ENCODE measurements around the gene RGS10. TPM values are rescaled to one million over a fixed set of nuclear protein-coding genes. Genes with fewer than 3 reads are reported as not detected.
"Not testable (repeated sequence)": the region's sequence is repeated elsewhere in the genome, so short reads cannot be mapped to it uniquely, and the experiment has no call there.

Gene RGS10
- total RNA-seq, 4 donors from 2014 or later, result 15.2 to 27.0 (median 23.0) TPM

DNA sequence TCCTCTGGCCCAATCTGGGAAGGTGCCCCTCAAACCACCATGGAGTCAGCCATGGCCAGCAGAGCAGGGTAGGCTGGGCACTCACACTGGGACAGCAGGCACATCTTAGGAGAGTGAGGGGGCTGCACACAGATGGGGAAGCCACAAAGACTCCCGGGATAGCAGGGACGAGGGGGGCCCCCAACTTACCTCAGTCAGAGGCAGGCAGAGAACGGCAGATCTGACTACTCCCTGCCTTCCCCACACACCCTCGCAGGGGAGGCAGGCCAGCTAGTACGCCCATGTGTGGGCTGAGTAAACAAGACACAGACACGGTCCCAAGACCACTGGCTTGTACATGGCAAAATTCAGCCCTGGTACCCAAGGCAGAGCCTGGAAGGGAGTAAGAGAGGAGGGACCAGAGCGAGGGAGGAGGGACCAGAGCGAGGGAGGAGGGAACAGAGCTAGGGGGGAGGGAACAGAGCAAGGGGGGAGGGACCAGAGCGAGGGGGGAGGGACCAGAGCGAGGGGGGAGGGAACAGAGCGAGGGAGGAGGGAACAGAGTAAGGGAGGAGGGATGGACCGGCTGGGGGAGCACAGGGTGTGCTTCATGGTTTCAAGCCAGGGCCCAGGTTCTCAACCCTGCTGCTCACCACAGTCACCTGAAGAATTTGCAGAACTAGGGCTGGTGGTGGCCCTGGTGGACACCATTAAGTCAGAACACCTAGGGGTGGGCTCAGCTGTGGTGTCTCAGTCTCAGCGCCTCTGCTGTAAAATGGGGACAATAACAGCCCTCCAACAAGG is 73.8 kb downstream of the RGS10 start:
- H3K27ac ChIP-seq, result no peak overlapping the region
- no peaks in the 10 kb centered on the region for H3K36me3 ChIP-seq
- no peaks in the 10 kb centered on the region for H3K9me3 ChIP-seq
- TF ChIP-seq POLR2AphosphoS5 (IDR thresholded peaks at IDR 0.05) (no peak), EP300 (IDR thresholded peaks at IDR 0.05) (no peak), POLR2A (IDR thresholded peaks at IDR 0.05) (no peak)
- TF ChIP-seq, protein P1, sequence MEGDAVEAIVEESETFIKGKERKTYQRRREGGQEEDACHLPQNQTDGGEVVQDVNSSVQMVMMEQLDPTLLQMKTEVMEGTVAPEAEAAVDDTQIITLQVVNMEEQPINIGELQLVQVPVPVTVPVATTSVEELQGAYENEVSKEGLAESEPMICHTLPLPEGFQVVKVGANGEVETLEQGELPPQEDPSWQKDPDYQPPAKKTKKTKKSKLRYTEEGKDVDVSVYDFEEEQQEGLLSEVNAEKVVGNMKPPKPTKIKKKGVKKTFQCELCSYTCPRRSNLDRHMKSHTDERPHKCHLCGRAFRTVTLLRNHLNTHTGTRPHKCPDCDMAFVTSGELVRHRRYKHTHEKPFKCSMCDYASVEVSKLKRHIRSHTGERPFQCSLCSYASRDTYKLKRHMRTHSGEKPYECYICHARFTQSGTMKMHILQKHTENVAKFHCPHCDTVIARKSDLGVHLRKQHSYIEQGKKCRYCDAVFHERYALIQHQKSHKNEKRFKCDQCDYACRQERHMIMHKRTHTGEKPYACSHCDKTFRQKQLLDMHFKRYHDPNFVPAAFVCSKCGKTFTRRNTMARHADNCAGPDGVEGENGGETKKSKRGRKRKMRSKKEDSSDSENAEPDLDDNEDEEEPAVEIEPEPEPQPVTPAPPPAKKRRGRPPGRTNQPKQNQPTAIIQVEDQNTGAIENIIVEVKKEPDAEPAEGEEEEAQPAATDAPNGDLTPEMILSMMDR (IDR thresholded peaks at IDR 0.05), result no peak
- peaks cover 7% of the 10 kb centered on the region for H3K4me1 ChIP-seq
- no peak for DNase-seq (ENCODE audit: low spot score in 2 of 2)
- 75% methylated on average over 13 of the region's 13 CpGs for WGBS
- H3K4me3 ChIP-seq, result no peak overlapping the region
- peaks cover 8% of the 10 kb centered on the region for H3K27me3 ChIP-seq

DNA sequence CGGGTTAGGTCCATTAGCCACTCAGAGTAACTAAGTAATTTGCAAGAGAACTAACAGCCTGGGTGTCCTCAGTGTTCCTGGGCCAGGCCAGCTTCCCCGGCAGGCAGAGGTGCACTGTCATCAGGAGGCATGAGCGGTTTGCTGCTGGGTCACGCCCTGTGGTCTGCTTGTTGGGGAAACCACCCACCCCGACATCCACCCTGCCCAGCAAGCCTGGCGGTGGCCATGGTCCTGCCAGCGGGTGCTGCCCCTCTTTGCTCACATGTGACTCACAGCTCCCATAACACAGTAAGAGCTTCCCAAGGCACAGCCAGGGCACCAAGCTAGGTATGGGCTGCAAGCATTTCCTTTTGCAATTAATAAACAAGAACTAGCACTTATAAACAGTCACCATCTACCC is 75.9 kb downstream of the RGS10 start:
- Histone ChIP-seq H3K9me3 (no peaks in the 10 kb centered on the region), H3K4me1 (peaks cover 7% of the 10 kb centered on the region), H3K4me3 (no peak overlapping the region), H3K27me3 (peaks cover 8% of the 10 kb centered on the region), H3K36me3 (no peaks in the 10 kb centered on the region), H3K27ac (no peak overlapping the region)
- TF ChIP-seq POLR2A (IDR thresholded peaks at IDR 0.05) (no peak), POLR2AphosphoS5 (IDR thresholded peaks at IDR 0.05) (no peak), EP300 (IDR thresholded peaks at IDR 0.05) (no peak)
- TF ChIP-seq, protein P1 (IDR thresholded peaks at IDR 0.05), result no peak
- WGBS, result 61% methylated on average over 7 of the region's 7 CpGs
- DNase-seq (ENCODE audit: low spot score in 2 of 2), result no peak

DNA sequence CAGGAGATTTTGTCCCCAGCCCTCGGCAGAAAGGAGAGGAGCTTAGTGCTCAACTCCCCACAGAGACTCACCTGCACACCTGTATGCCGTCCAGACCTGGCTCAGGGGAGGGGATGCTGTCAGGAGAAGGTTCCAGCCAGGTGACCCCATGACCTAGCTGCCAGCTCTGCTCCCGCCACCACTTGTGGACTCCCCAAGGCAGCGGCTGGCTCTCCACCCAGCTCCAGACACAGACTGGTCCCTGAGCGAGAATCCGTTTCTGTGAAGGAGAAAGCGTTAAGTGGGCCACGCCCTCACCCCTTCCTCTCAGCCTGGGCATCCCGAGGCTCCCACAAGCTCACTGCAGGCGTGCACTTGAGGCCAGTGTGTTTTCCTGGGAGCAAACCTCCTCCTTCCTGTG is 76.4 kb downstream of the RGS10 start:
- Histone ChIP-seq H3K9me3 (no peaks in the 10 kb centered on the region), H3K4me3 (no peak overlapping the region), H3K27ac (no peak overlapping the region), H3K27me3 (peaks cover 6% of the 10 kb centered on the region), H3K36me3 (no peaks in the 10 kb centered on the region), H3K4me1 (peaks cover 9% of the 10 kb centered on the region)
- 71% methylated on average over 10 of the region's 10 CpGs for WGBS
- TF ChIP-seq POLR2A (IDR thresholded peaks at IDR 0.05) (no peak), EP300 (IDR thresholded peaks at IDR 0.05) (no peak), POLR2AphosphoS5 (IDR thresholded peaks at IDR 0.05) (no peak)
- TF ChIP-seq, protein P1 (IDR thresholded peaks at IDR 0.05), result no peak
- DNase-seq (ENCODE audit: low spot score in 2 of 2), result no peak

DNA sequence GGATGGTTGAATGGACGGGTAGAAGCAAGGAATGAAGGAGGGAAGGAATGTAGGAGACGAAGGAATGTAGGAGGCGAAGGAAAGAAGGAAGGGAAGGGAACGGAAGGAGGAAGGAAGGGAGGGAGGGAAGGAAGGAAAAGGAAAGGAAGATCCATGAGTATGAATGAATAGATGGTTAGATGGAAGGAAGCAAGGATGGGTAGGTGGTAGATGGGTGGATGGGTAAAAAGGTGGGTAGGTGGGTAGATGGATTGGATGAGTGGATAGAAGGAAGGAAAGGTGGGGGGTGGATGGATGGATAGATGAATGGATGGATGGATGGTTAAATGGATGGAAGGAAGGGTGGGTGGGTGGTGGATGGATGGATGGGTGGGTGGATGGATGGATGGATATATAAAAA is 77.4 kb downstream of the RGS10 start:
- no peak for TF ChIP-seq POLR2AphosphoS5 (IDR thresholded peaks at IDR 0.05)
- Histone ChIP-seq H3K36me3 (no peaks in the 10 kb centered on the region), H3K27ac (no peak overlapping the region), H3K9me3 (no peaks in the 10 kb centered on the region), H3K4me1 (peaks cover 12% of the 10 kb centered on the region), H3K4me3 (no peak overlapping the region), H3K27me3 (no peaks in the 10 kb centered on the region)
- WGBS, result 83% methylated on average over 4 of the region's 4 CpGs
- DNase-seq (ENCODE audit: low spot score in 2 of 2), result no peak

DNA sequence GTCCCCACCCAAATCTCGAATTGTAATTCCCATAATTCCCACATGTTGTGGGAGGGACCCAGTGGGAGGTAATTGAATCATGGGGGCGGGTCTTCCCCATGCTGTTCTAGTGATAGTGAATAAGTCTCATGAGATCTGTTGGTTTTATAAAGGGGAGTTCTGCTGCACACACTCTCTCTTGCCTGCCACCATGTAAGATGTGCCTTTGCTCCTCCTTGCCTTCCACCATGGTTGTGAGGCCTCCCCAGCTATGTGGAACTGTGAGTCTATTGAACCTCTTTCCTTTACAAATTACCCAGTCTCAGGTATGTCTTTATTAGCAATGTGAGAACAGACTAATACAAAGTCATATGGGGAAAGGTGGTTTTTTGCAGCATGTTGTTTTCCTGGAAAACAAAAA is 79.3 kb downstream of the RGS10 start:
- H3K4me1 ChIP-seq, result peaks cover 12% of the 10 kb centered on the region
- DNase-seq (ENCODE audit: low spot score in 2 of 2); H3K36me3 ChIP-seq; H3K27ac ChIP-seq; H3K4me3 ChIP-seq; H3K27me3 ChIP-seq; H3K9me3 ChIP-seq: not testable (repeated sequence)
- WGBS, result 85% methylated on average over 2 of the region's 2 CpGs

DNA sequence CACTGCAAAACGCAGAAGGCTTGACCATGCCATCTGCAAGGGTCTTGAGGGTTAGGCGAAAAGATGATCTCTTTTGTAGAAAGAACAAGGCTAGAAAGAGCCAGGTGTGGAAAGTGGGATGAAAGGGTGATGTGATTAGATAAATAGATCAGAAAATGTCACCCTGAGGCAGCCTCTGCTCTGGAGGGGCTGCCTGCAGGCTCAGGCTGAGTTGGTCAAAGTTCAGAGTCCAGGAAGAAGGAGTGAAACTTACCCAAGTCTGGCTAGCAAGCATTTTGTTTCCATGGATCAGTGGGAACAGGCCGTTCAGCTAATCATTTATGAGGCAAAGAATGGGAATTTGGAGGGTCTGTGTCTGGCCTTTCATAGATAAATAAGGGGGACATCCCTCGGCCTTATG is 79.7 kb downstream of the RGS10 start:
- peaks cover 12% of the 10 kb centered on the region for H3K4me1 ChIP-seq
- WGBS, result 96% methylated on average over 4 of the region's 4 CpGs
- no peak overlapping the region for H3K27ac ChIP-seq
- no peaks in the 10 kb centered on the region for H3K9me3 ChIP-seq
- no peak overlapping the region for H3K4me3 ChIP-seq
- no peaks in the 10 kb centered on the region for H3K27me3 ChIP-seq
- no peak for TF ChIP-seq POLR2A (IDR thresholded peaks at IDR 0.05)
- TF ChIP-seq, protein P1 (IDR thresholded peaks at IDR 0.05), result no peak
- TF ChIP-seq POLR2AphosphoS5 (IDR thresholded peaks at IDR 0.05), result no peak
- no peak for TF ChIP-seq EP300 (IDR thresholded peaks at IDR 0.05)
- H3K36me3 ChIP-seq, result no peaks in the 10 kb centered on the region
- no peak for DNase-seq (ENCODE audit: low spot score in 2 of 2)
